ENCODE data around the gene TARBP2. TPM values are rescaled to one million over a fixed set of nuclear protein-coding genes. Genes with fewer than 3 reads are reported as not detected.
"Not testable (repeated sequence)": the region's sequence is repeated elsewhere in the genome, so short reads cannot be mapped to it uniquely, and the experiment has no call there.

The TARBP2 gene
- total and polyA plus RNA-seq, 8 donors: 22.6 to 36.5 (median 28.6) TPM; not detected in 1

GRCh38 chr12:53533471-53533870 is 32.4 kb downstream of the TARBP2 start:
- Histone ChIP-seq H3K4me1 (peaks cover 2 to 16% (median 8%) of the 10 kb centered on the region in 4 donors), H3K27me3 (no peaks in the 10 kb centered on the region), H3K36me3 (peaks cover 75 to 99% (median 93%) of the 10 kb centered on the region in 4 donors), H3K9me3 (no peaks in the 10 kb centered on the region), H3K4me3 (no peak overlapping the region), H3K27ac (no peak overlapping the region)
- intact Hi-C loops (cut with DNase I; ENCODE audit: low total_unique reads): no loop called here
- TF ChIP-seq POLR2A (IDR thresholded peaks at IDR 0.05): no peak
- TF ChIP-seq POLR2AphosphoS5 (IDR thresholded peaks at IDR 0.05): no peak
- TF ChIP-seq EP300 (IDR thresholded peaks at IDR 0.05): no peak
- no peak for TF ChIP-seq CTCF (IDR thresholded peaks at IDR 0.05)
- WGBS, 5 donors: 45 to 90% (median 77%) methylated on average over 2 of the region's 2 CpGs
- no peak for DNase-seq

DNA sequence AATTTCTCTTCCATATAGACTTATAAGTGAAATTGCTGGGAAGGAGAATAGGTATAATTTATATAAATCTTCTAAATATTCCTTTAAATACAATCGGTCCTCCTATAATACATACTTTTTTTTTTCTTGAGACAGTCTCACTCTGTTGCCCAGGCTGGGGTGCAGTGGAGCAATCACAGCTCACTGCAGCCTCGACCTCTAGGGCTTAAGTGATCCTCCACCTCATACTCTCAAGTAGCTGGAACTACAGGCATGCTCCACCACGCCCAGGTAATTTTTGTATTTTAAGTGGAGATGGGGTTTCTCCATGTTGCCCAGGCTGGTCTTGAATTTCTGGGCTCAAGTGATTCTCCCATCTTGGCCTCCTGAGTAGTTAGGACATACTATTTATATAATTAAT is 35.9 kb downstream of the TARBP2 start:
- H3K9me3 ChIP-seq: no peaks in the 10 kb centered on the region
- peaks cover 10 to 27% (median 18%) of the 10 kb centered on the region in 4 donors for H3K4me1 ChIP-seq
- H3K4me3 ChIP-seq: no peak overlapping the region
- 93 to 98% (median 95%) methylated on average over 3 of the region's 3 CpGs for WGBS, 5 donors
- no peak for DNase-seq
- H3K27me3 ChIP-seq: no peaks in the 10 kb centered on the region
- intact Hi-C loops (cut with DNase I; ENCODE audit: low total_unique reads): no loop called here
- no peak for TF ChIP-seq CTCF (IDR thresholded peaks at IDR 0.05)
- no peak for TF ChIP-seq POLR2A (IDR thresholded peaks at IDR 0.05)
- TF ChIP-seq EP300 (IDR thresholded peaks at IDR 0.05): no peak
- no peak for TF ChIP-seq POLR2AphosphoS5 (IDR thresholded peaks at IDR 0.05)
- peak overlapping the region in 1 of 5 donors; percentile 69 for H3K27ac ChIP-seq
- H3K36me3 ChIP-seq: peaks cover 57 to 99% (median 91%) of the 10 kb centered on the region in 4 donors

GRCh38 chr12:53538209-53538689 is 37.2 kb downstream of the TARBP2 start:
- H3K27ac ChIP-seq: peak overlapping the region; percentile 25 to 72 (median 55)
- peaks cover 10 to 27% (median 19%) of the 10 kb centered on the region in 4 donors for H3K4me1 ChIP-seq
- H3K27me3 ChIP-seq: no peaks in the 10 kb centered on the region
- H3K4me3 ChIP-seq: no peak overlapping the region
- DNase-seq: peak in 1 of 2 donors; percentile 74
- TF ChIP-seq POLR2AphosphoS5 (IDR thresholded peaks at IDR 0.05): peak in 2 of 3 donors; percentile 13 to 45
- TF ChIP-seq POLR2A (IDR thresholded peaks at IDR 0.05): no peak
- H3K9me3 ChIP-seq: no peaks in the 10 kb centered on the region
- H3K36me3 ChIP-seq: peaks cover 49 to 99% (median 91%) of the 10 kb centered on the region in 4 donors
- intact Hi-C loops (cut with DNase I; ENCODE audit: low total_unique reads): no loop called here
- WGBS, 5 donors: 16 to 26% (median 22%) methylated on average over 1 of the region's 1 CpG

DNA sequence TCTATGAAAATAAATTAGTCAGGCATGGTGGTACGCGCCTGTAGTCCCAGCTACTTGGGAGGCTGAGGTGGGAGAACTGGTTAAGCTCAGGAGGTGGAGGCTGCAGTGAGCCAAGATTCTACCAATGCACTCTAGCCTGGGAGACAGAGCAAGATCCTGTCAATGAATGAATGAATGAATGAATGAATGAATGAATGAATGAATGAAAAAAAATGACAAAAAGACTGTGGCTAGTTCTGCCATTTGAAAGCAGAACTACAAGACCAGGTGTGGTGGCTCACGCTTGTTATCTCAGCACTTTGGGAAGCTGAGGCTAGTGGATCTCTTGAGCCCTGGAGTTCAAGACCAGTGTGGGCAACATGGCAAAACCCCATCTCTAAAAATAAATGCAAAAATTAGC is 38.4 kb downstream of the TARBP2 start:
- Histone ChIP-seq H3K4me3 (no peak overlapping the region), H3K4me1 (peaks cover 10 to 37% (median 25%) of the 10 kb centered on the region in 4 donors), H3K27me3 (no peaks in the 10 kb centered on the region), H3K9me3 (no peaks in the 10 kb centered on the region), H3K27ac (peak overlapping the region in 3 of 5 donors; percentile 55 to 72 (median 69)), H3K36me3 (peaks cover 38 to 86% (median 81%) of the 10 kb centered on the region in 4 donors)
- intact Hi-C loops (cut with DNase I; ENCODE audit: low total_unique reads): no loop called here
- no peak for DNase-seq
- 94 to 99% (median 98%) methylated on average over 3 of the region's 3 CpGs for WGBS, 5 donors
- TF ChIP-seq CTCF (IDR thresholded peaks at IDR 0.05) (no peak), EP300 (IDR thresholded peaks at IDR 0.05) (no peak)

GRCh38 chr12:53543539-53543938 is 42.5 kb downstream of the TARBP2 start:
- no peaks in the 10 kb centered on the region for H3K9me3 ChIP-seq
- TF ChIP-seq POLR2A (IDR thresholded peaks at IDR 0.05) (no peak), EP300 (IDR thresholded peaks at IDR 0.05) (no peak), CTCF (IDR thresholded peaks at IDR 0.05) (peak in 5 of 7 experiments; percentile 71 to 92 (median 85)), POLR2AphosphoS5 (IDR thresholded peaks at IDR 0.05) (peak in 1 of 3 donors; percentile 66)
- peak; percentile 48 to 88 for DNase-seq
- no peak overlapping the region for H3K4me3 ChIP-seq
- H3K27ac ChIP-seq: peak overlapping the region in 3 of 5 donors; percentile 60 to 66 (median 66)
- H3K27me3 ChIP-seq: no peaks in the 10 kb centered on the region
- peaks cover 7 to 32% (median 15%) of the 10 kb centered on the region in 4 donors for H3K4me1 ChIP-seq
- H3K36me3 ChIP-seq: peaks cover 20 to 74% (median 70%) of the 10 kb centered on the region in 4 donors
- intact Hi-C loops (cut with DNase I; ENCODE audit: low total_unique reads): no loop called here
- 18 to 25% (median 23%) methylated on average over 5 of the region's 5 CpGs for WGBS, 5 donors

DNA sequence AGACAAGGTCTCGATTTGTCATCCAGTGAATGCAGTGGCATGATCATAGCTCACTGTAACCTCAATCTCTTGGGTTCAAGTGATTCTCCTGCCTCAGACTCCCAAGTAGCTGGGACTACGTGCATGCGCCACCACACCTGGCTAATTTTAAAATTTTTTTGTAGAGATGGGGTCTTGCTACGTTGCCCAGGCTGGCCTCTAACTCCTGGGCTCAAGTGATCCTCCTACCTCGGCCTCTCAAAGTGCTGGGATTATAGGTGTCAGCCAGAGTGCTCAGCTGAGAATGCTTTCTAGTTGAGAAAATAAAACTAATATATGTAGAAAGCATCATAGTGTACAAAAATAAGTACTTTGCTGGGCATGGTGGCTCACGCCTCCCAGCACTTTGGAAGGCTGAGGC is 47.3 kb downstream of the TARBP2 start:
- H3K9me3 ChIP-seq, H3K27ac ChIP-seq, DNase-seq, H3K4me3 ChIP-seq, H3K27me3 ChIP-seq: not testable (repeated sequence)
- intact Hi-C loops (cut with DNase I; ENCODE audit: low total_unique reads): loop anchor here (5.0 kb wide), 1 partner anchor 129 kb away; the partner anchor contains the start of gene ATP5MC2
- H3K4me1 ChIP-seq: peaks cover 0 to 31% (median 5%) of the 10 kb centered on the region in 4 donors
- peaks cover 32 to 66% (median 65%) of the 10 kb centered on the region in 4 donors for H3K36me3 ChIP-seq
- WGBS, 5 donors: 96 to 99% (median 98%) methylated on average over 6 of the region's 6 CpGs

DNA sequence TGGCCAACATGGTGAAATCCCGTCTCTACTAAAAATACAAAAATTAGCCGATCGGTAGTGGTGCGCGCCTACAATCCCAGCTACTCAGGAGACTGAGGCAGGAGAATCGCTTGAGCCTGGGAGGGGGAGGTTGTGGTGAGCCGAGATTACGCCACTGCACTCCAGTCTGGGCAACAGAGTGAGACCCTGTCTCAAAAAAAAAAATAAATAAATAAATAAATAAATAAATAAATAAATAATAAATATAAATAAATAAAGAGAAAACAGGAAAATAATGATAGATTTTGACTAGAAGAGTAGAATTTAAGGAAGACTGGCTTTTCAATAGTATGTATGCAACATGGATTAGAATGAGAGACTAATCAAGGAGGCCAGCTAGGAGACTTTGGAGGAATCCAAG is 49.0 kb downstream of the TARBP2 start:
- H3K27ac ChIP-seq; H3K4me3 ChIP-seq; intact Hi-C loops (cut with DNase I; ENCODE audit: low total_unique reads); H3K27me3 ChIP-seq; DNase-seq; H3K9me3 ChIP-seq: not testable (repeated sequence)
- 98 to 99% (median 98%) methylated on average over 8 of the region's 8 CpGs for WGBS, 5 donors
- peaks cover 32 to 72% (median 60%) of the 10 kb centered on the region in 4 donors for H3K36me3 ChIP-seq
- H3K4me1 ChIP-seq: peaks cover 0 to 13% (median 0%) of the 10 kb centered on the region in 4 donors
